Right lobe of liver (tissue), 5 donors: Measurements from ENCODE around the gene OGT. TPM values are rescaled to one million over a fixed set of nuclear protein-coding genes. Genes with fewer than 3 reads are reported as not detected.

ENCODE experiments used
- small RNA-seq, 2 experiments: library from RNA; depleted of rRNA; stranded (forward); fragments of <200 nt; gene quantifications; one replicate each; pipeline ENCODE3, GENCODE V24; 2016
- total RNA-seq, 6 experiments: library from RNA; depleted of rRNA in 2 of 6; stranded (reverse); fragments of >200 nt in 2 of 6; fragmentation: NEBNext Ultra II Directional in 3 of 6; extraction: Animal tissue kit (Norgen Biotek cat#: 25700) in 3 of 6; gene quantifications; one replicate each; pipeline versions ENCODE4 v1.1.0 to v1.2.4, GENCODE V29; 2016 to 2023
- donor health status: DM: no; HTN: no; CAD: no.
- donor health status: DM: no; HTN: no; CAD: no.
- donor health status: DM: no; HTN: yes; CAD: no.
- donor health status: DM: no; HTN: yes; CAD: no.

Gene OGT
- total RNA-seq, 6 experiments from 2014 or later = 35.5 to 67.0 (median 44.5) TPM

Small RNAs within 50 kb of the gene (small RNA-seq; reads per million reads assigned to genes)
- gene RF00019 = 0 reads per million in 2 experiments

Other genes starting within 250 kb of the OGT start
- gene NONO, start 249.5 kb upstream of the OGT start, total RNA-seq = 100 to 1,000 TPM in 2 of 6 experiments, 10 to 100 TPM in 4; 92.9 to 113 (median 98.4) TPM
- under 1 TPM; 0.31 to 0.92 (median 0.66) TPM for gene ITGB1BP2, start 231.4 kb upstream of the OGT start, total RNA-seq
- gene TAF1, start 166.7 kb upstream of the OGT start, total RNA-seq = 10 to 100 TPM in 5 of 6 experiments, 1 to 10 TPM in 1; 8.8 to 14.0 (median 12.3) TPM
- gene GCNA, start 45.3 kb downstream of the OGT start, total RNA-seq = 1 to 10 TPM in 3 of 6 experiments, under 1 TPM in 3; 0.37 to 1.7 (median 0.95) TPM
- gene CXCR3, start 85.4 kb downstream of the OGT start, total RNA-seq = under 1 TPM in 1 of 6 experiments, not detected in 5; 0.13 TPM
- not detected for gene CXorf49, start 185.2 kb downstream of the OGT start, total RNA-seq
- gene CXorf49B, start 230.2 kb downstream of the OGT start, total RNA-seq = not detected